HL-60 (cell line): ENCODE data around the gene FGFR3.

Source experiments
- GABPA ChIP-seq: IDR thresholded peaks from 2 replicates; pipeline ENCODE4 v1.6.1; 2012; ENCODE audit warnings: low read depth
- POLR2AphosphoS5 ChIP-seq: IDR thresholded peaks from 2 replicates; pipeline ENCODE4 v1.6.1; 2012; ENCODE audit warnings: low read depth
- SPI1 ChIP-seq: IDR thresholded peaks from 2 replicates; pipeline ENCODE4 v1.6.1; 2012; ENCODE audit warnings: low read depth, mild to moderate bottlenecking, borderline replicate concordance
- TF ChIP-seq, protein P1 (sequence below): IDR thresholded peaks from one replicate; pipeline ENCODE4 v1.5.1; 2011; ENCODE audit warnings: low read length, control low read depth, inconsistent platforms; ENCODE audit not compliant: insufficient read depth

GRCh38 chr4:1762264-1763010, 30.7 kb upstream of the FGFR3 start:
- TF ChIP-seq, protein P1, sequence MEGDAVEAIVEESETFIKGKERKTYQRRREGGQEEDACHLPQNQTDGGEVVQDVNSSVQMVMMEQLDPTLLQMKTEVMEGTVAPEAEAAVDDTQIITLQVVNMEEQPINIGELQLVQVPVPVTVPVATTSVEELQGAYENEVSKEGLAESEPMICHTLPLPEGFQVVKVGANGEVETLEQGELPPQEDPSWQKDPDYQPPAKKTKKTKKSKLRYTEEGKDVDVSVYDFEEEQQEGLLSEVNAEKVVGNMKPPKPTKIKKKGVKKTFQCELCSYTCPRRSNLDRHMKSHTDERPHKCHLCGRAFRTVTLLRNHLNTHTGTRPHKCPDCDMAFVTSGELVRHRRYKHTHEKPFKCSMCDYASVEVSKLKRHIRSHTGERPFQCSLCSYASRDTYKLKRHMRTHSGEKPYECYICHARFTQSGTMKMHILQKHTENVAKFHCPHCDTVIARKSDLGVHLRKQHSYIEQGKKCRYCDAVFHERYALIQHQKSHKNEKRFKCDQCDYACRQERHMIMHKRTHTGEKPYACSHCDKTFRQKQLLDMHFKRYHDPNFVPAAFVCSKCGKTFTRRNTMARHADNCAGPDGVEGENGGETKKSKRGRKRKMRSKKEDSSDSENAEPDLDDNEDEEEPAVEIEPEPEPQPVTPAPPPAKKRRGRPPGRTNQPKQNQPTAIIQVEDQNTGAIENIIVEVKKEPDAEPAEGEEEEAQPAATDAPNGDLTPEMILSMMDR, result no peak
- TF ChIP-seq GABPA, result no peak
- TF ChIP-seq POLR2AphosphoS5, result no peak
- TF ChIP-seq SPI1, result no peak
